Lower leg skin (tissue), 4 donors: ENCODE data around the gene OR56A3. TPM values are rescaled to one million over a fixed set of nuclear protein-coding genes. Genes with fewer than 3 reads are reported as not detected.

Experiments used
- total RNA-seq, 4 donors: library from RNA; depleted of rRNA; stranded (reverse); fragments of >200 nt; gene quantifications; one replicate each; pipeline ENCODE4 v1.1.0, GENCODE V29; 2016

The OR56A3 gene
- total RNA-seq, 4 donors from 2014 or later: not detected

Other genes with a start within 250 kb of the OR56A3 start
- under 1 TPM in 1 of 4 donors, not detected in 3; 0.29 TPM for gene OR56B1, start 205.8 kb upstream of the OR56A3 start, total RNA-seq
- gene OR52N4, start 188.0 kb upstream of the OR56A3 start, total RNA-seq: not detected
- gene OR52N5, start 158.9 kb upstream of the OR56A3 start, total RNA-seq: not detected
- not detected for gene OR52N1, start 151.0 kb upstream of the OR56A3 start, total RNA-seq
- gene OR52N2, start 133.3 kb upstream of the OR56A3 start, total RNA-seq: not detected
- not detected for gene OR52E6, start 100.4 kb upstream of the OR56A3 start, total RNA-seq
- gene OR52E8, start 84.6 kb upstream of the OR56A3 start, total RNA-seq: not detected
- gene OR52E4, start 61.6 kb upstream of the OR56A3 start, total RNA-seq: not detected
- gene OR52E5, start 49.0 kb upstream of the OR56A3 start, total RNA-seq: not detected
- under 1 TPM in 1 of 4 donors, not detected in 3; 0.84 TPM for gene OR56A5, start 26.2 kb downstream of the OR56A3 start, total RNA-seq
- gene OR52L1, start 44.7 kb downstream of the OR56A3 start, total RNA-seq: under 1 TPM in 1 of 4 donors, not detected in 3; 0.57 TPM
- gene OR56A4, start 64.7 kb downstream of the OR56A3 start, total RNA-seq: under 1 TPM in 2 of 4 donors, not detected in 2; 0.08 to 0.11 TPM
- gene OR56A1, start 88.5 kb downstream of the OR56A3 start, total RNA-seq: under 1 TPM in 3 of 4 donors, not detected in 1; 0.10 to 0.19 (median 0.12) TPM
- gene OR56B4, start 165.4 kb downstream of the OR56A3 start, total RNA-seq: not detected
- gene OR52B2, start 228.1 kb downstream of the OR56A3 start, total RNA-seq: not detected